Measurements from ENCODE around the gene GPR119.
"Not testable (repeated sequence)": the region's sequence is repeated elsewhere in the genome, so short reads cannot be mapped to it uniquely, and the experiment has no call there.

Gene GPR119

DNA sequence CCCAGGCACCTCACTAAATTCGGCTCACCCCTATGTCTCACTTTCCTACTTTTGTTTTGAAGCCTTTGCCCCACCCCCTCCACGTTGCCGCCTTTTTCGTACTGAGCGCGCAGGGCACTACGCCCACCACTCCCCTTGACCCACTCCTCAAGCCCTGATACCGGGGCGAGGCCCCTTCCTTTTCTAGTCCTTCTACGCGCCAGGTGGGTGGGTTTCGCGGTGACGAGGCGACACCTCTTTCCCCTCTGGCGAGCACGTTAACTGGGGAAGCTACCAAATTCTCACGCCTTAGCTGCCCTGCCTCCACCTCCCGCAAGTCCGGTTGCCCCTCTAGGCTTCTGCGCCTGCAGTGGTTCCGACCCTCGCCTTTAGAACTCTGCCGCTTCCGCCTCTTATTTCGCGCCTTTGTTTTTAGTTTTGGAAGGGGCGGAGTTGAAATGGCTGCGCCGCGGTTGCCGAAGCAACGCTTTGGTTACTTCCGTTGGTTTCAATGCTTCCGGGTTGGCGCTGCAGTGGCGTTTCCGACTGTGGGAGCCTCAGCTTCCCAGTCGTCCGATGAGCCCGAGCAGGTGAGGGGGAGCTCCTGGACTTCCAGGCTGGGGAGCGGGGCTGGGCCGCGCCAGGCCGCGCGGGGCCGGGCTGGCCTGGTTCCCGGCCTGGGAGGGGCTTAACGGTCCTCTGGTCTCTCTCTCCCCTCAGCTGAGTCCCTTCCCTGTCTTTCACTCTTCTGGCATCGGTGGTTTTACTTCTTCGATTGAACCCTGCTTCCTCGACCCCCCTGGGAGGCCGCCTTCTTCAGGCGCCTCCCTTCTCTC, 45.9 kb downstream of the GPR119 start, which contains the start of gene SLC25A14:
Gene SLC25A14, plus strand, starts transcription at position 512 of the 815 bp plus-strand sequence. CDS start 360 bp downstream, outside the sequence.
- peak; percentile 33 to 65 (median 51) for DNase-seq (ENCODE audit: low read depth in 3 of 3)

DNA sequence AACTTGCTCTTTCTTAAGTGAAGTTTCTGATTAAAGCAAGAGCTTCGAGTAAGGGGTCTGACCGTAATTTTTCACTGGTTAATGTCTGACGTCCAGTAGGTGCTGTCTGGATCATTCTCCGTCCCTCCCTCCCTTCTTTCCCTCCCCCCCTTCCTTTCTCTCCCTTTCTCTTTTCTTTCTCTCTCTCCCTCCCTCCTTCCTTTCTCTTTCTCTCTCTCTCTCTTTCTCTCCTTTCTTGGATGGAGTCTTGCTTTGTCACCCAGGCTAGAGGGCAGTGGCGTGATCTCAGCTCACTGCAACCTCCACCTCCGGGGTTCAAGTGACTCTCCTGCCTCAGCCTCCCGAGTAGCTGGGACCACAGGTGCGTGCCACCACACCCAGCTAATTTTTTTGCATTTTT, 46.6 kb downstream of the GPR119 start:
- not testable (repeated sequence) for DNase-seq (ENCODE audit: low read depth in 3 of 3)

DNA sequence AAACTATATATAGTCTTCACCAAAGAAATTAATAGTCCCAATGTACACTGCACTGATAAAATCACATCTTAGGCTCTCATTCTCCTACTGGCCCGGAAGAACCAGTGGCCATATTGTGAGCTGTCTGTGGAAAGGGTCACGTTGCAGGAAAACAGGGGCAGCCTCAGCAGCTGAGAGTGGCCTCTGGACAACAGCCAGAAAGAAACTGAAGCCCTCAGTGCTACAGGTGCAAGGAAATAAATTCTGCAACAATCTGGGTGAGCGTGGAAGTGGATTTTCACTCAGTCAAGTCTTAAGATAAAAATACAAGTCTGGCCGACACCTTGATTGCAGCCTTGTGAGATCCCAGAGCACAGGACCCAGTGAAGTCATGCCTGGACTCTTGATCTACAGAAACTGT, 48.9 kb downstream of the GPR119 start:
- DNase-seq (ENCODE audit: low read depth in 3 of 3) = no peak
